Panc1 (cell line): ENCODE measurements around the gene FAM20A.

Source experiments
- POLR2AphosphoS5 ChIP-seq: IDR thresholded peaks from 2 replicates; pipeline ENCODE4 v1.6.1; 2012; ENCODE audit warnings: mild to moderate bottlenecking, low read depth, low read length, moderate library complexity
- SIN3A ChIP-seq: IDR thresholded peaks from 2 replicates; pipeline ENCODE4 v1.6.1; 2012; ENCODE audit warnings: low read depth, mild to moderate bottlenecking, low read length, moderate library complexity, borderline replicate concordance; ENCODE audit not compliant: insufficient read depth
- TCF7L2 ChIP-seq: IDR thresholded peaks from 2 replicates; pipeline ENCODE4 v1.6.1; 2011; ENCODE audit warnings: mild to moderate bottlenecking, low read depth, low read length, inconsistent platforms
- TF ChIP-seq, protein P1 (sequence below): fragments of 450-650 bp; IDR thresholded peaks from 2 replicates; pipeline ENCODE4 v1.5.1; 2017; ENCODE audit warnings: mild to moderate bottlenecking
- TF ChIP-seq, protein P2 (sequence below), 2 experiments: IDR thresholded peaks; 2 replicates each; pipeline ENCODE4 v1.6.1; 2011 to 2012; ENCODE audit warnings: low read depth in 2 of 2, control low read depth in 1 of 2, low read length in 1 of 2, mild to moderate bottlenecking in 1 of 2, moderate library complexity in 1 of 2; ENCODE audit not compliant: insufficient read depth in 1 of 2

DNA sequence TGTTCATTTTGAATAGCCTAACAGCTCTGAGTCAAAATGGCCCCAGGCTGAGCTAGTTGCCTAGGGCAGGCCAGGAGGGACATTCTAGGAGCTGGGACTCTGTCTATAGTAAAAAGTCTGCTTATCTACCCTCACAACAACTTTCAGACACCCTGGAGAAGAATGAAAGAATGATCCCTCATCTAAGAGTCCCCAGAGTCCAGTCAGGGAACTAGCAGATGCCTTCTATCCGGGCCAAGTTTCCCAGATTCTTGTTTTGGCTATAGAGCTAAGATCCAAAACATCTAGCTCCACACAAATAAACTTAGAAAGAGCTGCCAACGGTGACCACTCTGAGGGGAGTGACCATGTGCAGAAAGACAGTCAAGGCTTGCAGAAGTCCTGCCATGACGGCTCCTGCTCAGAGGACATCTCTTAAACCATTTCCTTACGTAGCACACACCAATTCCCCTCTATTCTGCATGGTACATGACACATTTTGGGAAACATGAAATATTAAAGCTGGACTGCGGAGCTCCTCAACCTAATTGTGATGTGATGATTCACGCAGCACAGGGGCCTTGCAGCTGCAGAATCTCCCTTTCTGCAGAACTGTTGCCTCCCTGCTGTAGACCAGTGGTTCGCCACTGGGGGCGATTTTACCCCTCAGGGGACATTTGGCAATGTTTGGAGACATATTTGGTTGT is 24.2 kb downstream of the FAM20A start:
- TF ChIP-seq, protein P1, sequence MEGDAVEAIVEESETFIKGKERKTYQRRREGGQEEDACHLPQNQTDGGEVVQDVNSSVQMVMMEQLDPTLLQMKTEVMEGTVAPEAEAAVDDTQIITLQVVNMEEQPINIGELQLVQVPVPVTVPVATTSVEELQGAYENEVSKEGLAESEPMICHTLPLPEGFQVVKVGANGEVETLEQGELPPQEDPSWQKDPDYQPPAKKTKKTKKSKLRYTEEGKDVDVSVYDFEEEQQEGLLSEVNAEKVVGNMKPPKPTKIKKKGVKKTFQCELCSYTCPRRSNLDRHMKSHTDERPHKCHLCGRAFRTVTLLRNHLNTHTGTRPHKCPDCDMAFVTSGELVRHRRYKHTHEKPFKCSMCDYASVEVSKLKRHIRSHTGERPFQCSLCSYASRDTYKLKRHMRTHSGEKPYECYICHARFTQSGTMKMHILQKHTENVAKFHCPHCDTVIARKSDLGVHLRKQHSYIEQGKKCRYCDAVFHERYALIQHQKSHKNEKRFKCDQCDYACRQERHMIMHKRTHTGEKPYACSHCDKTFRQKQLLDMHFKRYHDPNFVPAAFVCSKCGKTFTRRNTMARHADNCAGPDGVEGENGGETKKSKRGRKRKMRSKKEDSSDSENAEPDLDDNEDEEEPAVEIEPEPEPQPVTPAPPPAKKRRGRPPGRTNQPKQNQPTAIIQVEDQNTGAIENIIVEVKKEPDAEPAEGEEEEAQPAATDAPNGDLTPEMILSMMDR, result no peak
- TF ChIP-seq POLR2AphosphoS5 (no peak), SIN3A (no peak), TCF7L2 (no peak)
- TF ChIP-seq, protein P2, sequence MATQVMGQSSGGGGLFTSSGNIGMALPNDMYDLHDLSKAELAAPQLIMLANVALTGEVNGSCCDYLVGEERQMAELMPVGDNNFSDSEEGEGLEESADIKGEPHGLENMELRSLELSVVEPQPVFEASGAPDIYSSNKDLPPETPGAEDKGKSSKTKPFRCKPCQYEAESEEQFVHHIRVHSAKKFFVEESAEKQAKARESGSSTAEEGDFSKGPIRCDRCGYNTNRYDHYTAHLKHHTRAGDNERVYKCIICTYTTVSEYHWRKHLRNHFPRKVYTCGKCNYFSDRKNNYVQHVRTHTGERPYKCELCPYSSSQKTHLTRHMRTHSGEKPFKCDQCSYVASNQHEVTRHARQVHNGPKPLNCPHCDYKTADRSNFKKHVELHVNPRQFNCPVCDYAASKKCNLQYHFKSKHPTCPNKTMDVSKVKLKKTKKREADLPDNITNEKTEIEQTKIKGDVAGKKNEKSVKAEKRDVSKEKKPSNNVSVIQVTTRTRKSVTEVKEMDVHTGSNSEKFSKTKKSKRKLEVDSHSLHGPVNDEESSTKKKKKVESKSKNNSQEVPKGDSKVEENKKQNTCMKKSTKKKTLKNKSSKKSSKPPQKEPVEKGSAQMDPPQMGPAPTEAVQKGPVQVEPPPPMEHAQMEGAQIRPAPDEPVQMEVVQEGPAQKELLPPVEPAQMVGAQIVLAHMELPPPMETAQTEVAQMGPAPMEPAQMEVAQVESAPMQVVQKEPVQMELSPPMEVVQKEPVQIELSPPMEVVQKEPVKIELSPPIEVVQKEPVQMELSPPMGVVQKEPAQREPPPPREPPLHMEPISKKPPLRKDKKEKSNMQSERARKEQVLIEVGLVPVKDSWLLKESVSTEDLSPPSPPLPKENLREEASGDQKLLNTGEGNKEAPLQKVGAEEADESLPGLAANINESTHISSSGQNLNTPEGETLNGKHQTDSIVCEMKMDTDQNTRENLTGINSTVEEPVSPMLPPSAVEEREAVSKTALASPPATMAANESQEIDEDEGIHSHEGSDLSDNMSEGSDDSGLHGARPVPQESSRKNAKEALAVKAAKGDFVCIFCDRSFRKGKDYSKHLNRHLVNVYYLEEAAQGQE (IDR thresholded peaks at IDR 0.05; ENCODE audit: insufficient read depth in 1 of 2, low read depth in 2 of 2, low read length in 1 of 2), result no peak
